ENCODE results near the gene ARPC5L. TPM values are rescaled to one million over a fixed set of nuclear protein-coding genes. Genes with fewer than 3 reads are reported as not detected.
A peak's percentile ranks its signal among the peaks of the same experiment; 100 is the strongest.

ARPC5L gene
- total and polyA plus RNA-seq, 2 of the 8 experiments (the other 6 are each of a cell fraction or from before 2014, with no cell fraction given), result 34.1 to 50.6 TPM

DNA sequence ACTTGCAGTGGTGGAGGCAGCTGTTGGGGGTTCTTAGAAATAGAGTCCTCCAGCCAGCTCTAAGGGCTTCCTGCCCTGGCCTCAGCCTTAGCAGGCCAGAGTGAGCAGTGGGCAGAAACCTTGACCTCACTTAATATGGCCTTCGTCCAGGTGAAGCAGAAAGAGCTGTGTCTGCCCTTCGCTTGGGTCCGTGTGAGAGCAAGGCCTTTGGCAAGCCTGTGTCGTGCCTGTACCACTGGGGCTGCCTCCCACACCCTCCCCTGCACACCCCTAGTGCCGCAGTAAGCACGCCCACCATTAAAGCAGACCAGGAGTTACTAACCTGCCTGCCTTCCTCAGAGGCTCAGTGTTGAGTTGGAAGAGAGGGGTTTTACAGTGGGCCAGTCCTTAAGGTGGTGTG, 13.6 kb downstream of the ARPC5L start:
- Histone ChIP-seq H2BK20ac (ENCODE audit: low read length) (no peak overlapping the region), H3K79me2 (ENCODE audit: control insufficient read depth in 1 of 2, insufficient read depth in 2 of 2, low read length in 2 of 2) (peaks cover 15 to 37% of the 10 kb centered on the region in 2 experiments), H3K18ac (ENCODE audit: extremely low read depth, low read length) (no peak overlapping the region), H4K91ac (replicated peaks; ENCODE audit: insufficient read length, low read length) (no peak overlapping the region), H3K27me3 (replicated peaks in 1 of 4; ENCODE audit: control insufficient read depth in 3 of 4, extremely low read depth in 1 of 4, insufficient read depth in 3 of 4, low read length in 3 of 4) (no peaks in the 10 kb centered on the region), H2BK15ac (ENCODE audit: low read length) (no peak overlapping the region), H2BK12ac (ENCODE audit: low read depth, low read length) (no peak overlapping the region), H3K23ac (ENCODE audit: insufficient read length) (no peak overlapping the region), H3K27ac (ENCODE audit: low read depth, low read length) (no peak overlapping the region), H3K4me3 (ENCODE audit: extremely low read depth in 1 of 4, insufficient read depth in 2 of 4, low read depth in 3 of 4, low read length in 4 of 4) (no peak overlapping the region), H3K9ac (replicated peaks in 1 of 4; ENCODE audit: extremely low read depth in 1 of 4, low read depth in 3 of 4, low read length in 3 of 4) (no peak overlapping the region), H2AFZ (ENCODE audit: low read length) (no peak overlapping the region), H3K79me1 (ENCODE audit: low read depth, low read length) (peaks cover 11% of the 10 kb centered on the region; the same call in 1 of the 2 replicates), H2BK5ac (ENCODE audit: low read depth, low read length) (peak overlapping the region; percentile 16; the same call in 1 of the 2 replicates), H3K4me2 (ENCODE audit: insufficient read depth in 1 of 2, low read depth in 2 of 2, low read length in 2 of 2) (no peak overlapping the region), H3K36me3 (ENCODE audit: control insufficient read depth in 2 of 4, insufficient read depth in 4 of 4, low read length in 3 of 4) (peaks cover 12 to 57% (median 28%) of the 10 kb centered on the region in 4 experiments), H4K5ac (ENCODE audit: insufficient read length, low read depth, low read length) (no peak overlapping the region), H3K14ac (ENCODE audit: insufficient read length) (no peak overlapping the region), H4K20me1 (replicated peaks in 1 of 2; ENCODE audit: control insufficient read depth in 1 of 2, insufficient read depth in 2 of 2, low read length in 2 of 2) (peaks cover 19 to 32% of the 10 kb centered on the region in 2 experiments), H2AK5ac (ENCODE audit: low read depth, low read length) (no peak overlapping the region), H3K9me3 (ENCODE audit: insufficient read depth in 2 of 2, low read depth in 1 of 2, low read length in 1 of 2) (peaks cover 0 to 3% of the 10 kb centered on the region in 2 experiments; a peak in 1 of 4 replicates), H4K8ac (ENCODE audit: extremely low read depth, insufficient read depth, low read length) (no peak overlapping the region), H2BK120ac (replicated peaks; ENCODE audit: low read depth, low read length) (no peak overlapping the region), H3K4ac (replicated peaks; ENCODE audit: insufficient read length, low read depth, low read length) (no peak overlapping the region), H3K23me2 (ENCODE audit: low read depth, low read length) (peaks cover 4% of the 10 kb centered on the region; the same call in 1 of the 2 replicates), H3K56ac (replicated peaks; ENCODE audit: insufficient read length, low read depth, low read length) (no peak overlapping the region), H3K4me1 (replicated peaks in 1 of 4; ENCODE audit: control insufficient read depth in 3 of 4, insufficient read depth in 4 of 4, low read length in 3 of 4) (peaks cover 2 to 11% (median 6%) of the 10 kb centered on the region in 4 experiments)
- FAIRE-seq, result no peak
- 96% methylated on average over 4 of the region's 6 CpGs; no CpG with 5 or more reads in 1 of the 2 experiments for WGBS, 2 experiments (ENCODE audit: extremely low coverage in 1 of 2, insufficient coverage in 1 of 2, insufficient read length in 1 of 2, insufficient replicate concordance in 2 of 2, low coverage in 1 of 2, low lambda C conversion rate in 2 of 2, missing lambda C conversion rate in 1 of 2)
- ChIA-PET CTCF (ENCODE audit: partially characterized antibody) (interaction anchor here (0.9 to 1.5 kb wide), 2 partner anchors 8 to 19 kb away, joined by 3 to 5 read pairs; no protein-coding TSS in a partner anchor), POLR2A (ENCODE audit: partially characterized antibody) (interaction anchor here (25.5 to 31.1 kb wide), 2 partner anchors 4 to 12 kb away, joined by 573 read pairs; partner anchors contain the start of genes ARPC5L, RPL35 and WDR38)
- DNase-seq (ENCODE audit: low read depth in 1 of 2, low spot score in 2 of 2), result no peak
- TF ChIP-seq CTBP2 (IDR thresholded peaks at IDR 0.05; ENCODE audit: borderline replicate concordance, insufficient read depth, insufficient read length, low read length) (no peak), MAFK (IDR thresholded peaks at IDR 0.05; ENCODE audit: low read depth, low read length) (no peak), CREB1 (IDR thresholded peaks at IDR 0.05) (no peak), SIX5 (IDR thresholded peaks at IDR 0.05; ENCODE audit: low read depth, low read length) (no peak), SIRT6 (IDR thresholded peaks at IDR 0.05; ENCODE audit: low read length) (no peak), PHF8 (conservative IDR thresholded peaks at IDR 0.05; ENCODE audit: low read depth, low read length) (no peak), GABPA (IDR thresholded peaks at IDR 0.05; ENCODE audit: borderline replicate concordance, insufficient read depth, low read length) (no peak), TBP (IDR thresholded peaks at IDR 0.05; ENCODE audit: low read depth, low read length) (no peak), ZNF274 (IDR thresholded peaks at IDR 0.05; ENCODE audit: borderline replicate concordance, extremely low read depth, low read length) (no peak), SRF (IDR thresholded peaks at IDR 0.05; ENCODE audit: low read depth, low read length) (no peak), POLR2A (IDR thresholded peaks at IDR 0.05; ENCODE audit: control extremely low read depth in 1 of 2, low read depth in 2 of 2, low read length in 2 of 2) (no peak), KDM5A (IDR thresholded peaks at IDR 0.05; ENCODE audit: low read length) (no peak), TAF7 (optimal IDR thresholded peaks at IDR 0.05; ENCODE audit: borderline replicate concordance, low read depth, low read length) (no peak)
- TF ChIP-seq, protein P1, sequence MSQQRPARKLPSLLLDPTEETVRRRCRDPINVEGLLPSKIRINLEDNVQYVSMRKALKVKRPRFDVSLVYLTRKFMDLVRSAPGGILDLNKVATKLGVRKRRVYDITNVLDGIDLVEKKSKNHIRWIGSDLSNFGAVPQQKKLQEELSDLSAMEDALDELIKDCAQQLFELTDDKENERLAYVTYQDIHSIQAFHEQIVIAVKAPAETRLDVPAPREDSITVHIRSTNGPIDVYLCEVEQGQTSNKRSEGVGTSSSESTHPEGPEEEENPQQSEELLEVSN (IDR thresholded peaks at IDR 0.05), result no peak

Data from H1 (cell line).